HG03521 (cell line): ENCODE data around the gene PLSCR5.

Experiments used
- ATAC-seq: cut with Tn5 transposase; IDR thresholded peaks from one replicate; pipeline ENCODE4 v1.9.1; 2021; ENCODE audit warnings: mild to moderate bottlenecking, moderate library complexity; ENCODE audit not compliant: unreplicated experiment

Gene PLSCR5

GRCh38 chr3:146605106-146605505, at the start of gene PLSCR5:
TSS of gene PLSCR5 (minus strand) at chr3:146605346. CDS start at chr3:146605212, 134 bp downstream.
- ATAC-seq = no peak

- ATAC-seq = no peak
Measured at GRCh38 chr3:146653978-146654377, 48.8 kb upstream of the PLSCR5 start.

- no peak for ATAC-seq
Measured at GRCh38 chr3:146650691-146651442, 45.7 kb upstream of the PLSCR5 start.

GRCh38 chr3:146646261-146646660, 41.1 kb upstream of the PLSCR5 start:
- no peak for ATAC-seq

GRCh38 chr3:146640955-146641867, 36.1 kb upstream of the PLSCR5 start:
- ATAC-seq = peak; percentile 72

GRCh38 chr3:146640361-146640760, 35.2 kb upstream of the PLSCR5 start:
- no peak for ATAC-seq

GRCh38 chr3:146638718-146639117, 33.6 kb upstream of the PLSCR5 start:
- no peak for ATAC-seq

GRCh38 chr3:146637871-146638270, 32.7 kb upstream of the PLSCR5 start:
- ATAC-seq = no peak

- no peak for ATAC-seq
Measured at GRCh38 chr3:146636881-146637280, 31.7 kb upstream of the PLSCR5 start.

- ATAC-seq = no peak
Measured at GRCh38 chr3:146634346-146634745, 29.2 kb upstream of the PLSCR5 start.

- ATAC-seq = no peak
Measured at GRCh38 chr3:146628671-146629070, 23.5 kb upstream of the PLSCR5 start.

GRCh38 chr3:146626403-146627122, 21.4 kb upstream of the PLSCR5 start:
- no peak for ATAC-seq

- ATAC-seq = peak; percentile 61
Measured at GRCh38 chr3:146625186-146625775, 20.1 kb upstream of the PLSCR5 start.

GRCh38 chr3:146621723-146622122, 16.6 kb upstream of the PLSCR5 start:
- no peak for ATAC-seq

- no peak for ATAC-seq
Measured at GRCh38 chr3:146612015-146612414, 6.9 kb upstream of the PLSCR5 start.

GRCh38 chr3:146611096-146611495, 6.0 kb upstream of the PLSCR5 start:
- no peak for ATAC-seq

GRCh38 chr3:146598535-146598934, 6.6 kb downstream of the PLSCR5 start:
- ATAC-seq = no peak

GRCh38 chr3:146594843-146595482, 10.2 kb downstream of the PLSCR5 start:
- ATAC-seq = no peak

GRCh38 chr3:146593776-146594175, 11.4 kb downstream of the PLSCR5 start:
- no peak for ATAC-seq

GRCh38 chr3:146590521-146590920, 14.6 kb downstream of the PLSCR5 start:
- ATAC-seq = no peak
